K562 (cell line): ENCODE measurements around the gene KIFAP3.
"Not testable (repeated sequence)": the region's sequence is repeated elsewhere in the genome, so short reads cannot be mapped to it uniquely, and the experiment has no call there.

ENCODE experiments used
- EP300 ChIP-seq: IDR thresholded peaks from 2 replicates; pipeline ENCODE4 v1.6.1; 2012; ENCODE audit warnings: low read length, improper control_type of control experiment
- FIP1L1 ChIP-seq: fragments of 200-400 bp; formaldehyde crosslinking; IDR thresholded peaks from 2 replicates; pipeline ENCODE4 v1.6.1; 2018; ENCODE audit warnings: mild to moderate bottlenecking, low read depth, low read length; ENCODE audit not compliant: poor library complexity, severe bottlenecking
- FOSL1 ChIP-seq: fragments of 200-800 bp; sonication (Bioruptor generic); conservative IDR thresholded peaks from 2 replicates; pipeline ENCODE4 v1.6.1; 2016; ENCODE audit warnings: missing genetic modification characterization, missing compliant biosample characterization
- KLF10 ChIP-seq: fragments of 250-450 bp; sonication (Bioruptor Pico); IDR thresholded peaks from 2 replicates; pipeline ENCODE4 v1.6.1; 2021; ENCODE audit warnings: matching md5 sums
- LEF1 ChIP-seq: fragments of 450-650 bp; IDR thresholded peaks from 2 replicates; pipeline ENCODE4 v1.6.1; 2016; ENCODE audit warnings: mild to moderate bottlenecking
- PML ChIP-seq: IDR thresholded peaks from 2 replicates; pipeline ENCODE4 v1.6.1; 2012; ENCODE audit warnings: low read length, inconsistent platforms
- POLR2B ChIP-seq: fragments of 450-650 bp; IDR thresholded peaks from 2 replicates; pipeline ENCODE4 v1.6.1; 2018; ENCODE audit warnings: low read depth; ENCODE audit not compliant: partially characterized antibody
- SMARCE1 ChIP-seq: fragments of 450-650 bp; IDR thresholded peaks from 2 replicates; pipeline ENCODE4 v1.7.1; 2016; ENCODE audit warnings: mild to moderate bottlenecking
- ZNF24 ChIP-seq: fragments of 450-650 bp; IDR thresholded peaks from 2 replicates; pipeline ENCODE4 v1.6.1; 2016
- ZNF431 ChIP-seq: sonication (generic); formaldehyde crosslinking; IDR thresholded peaks from 2 replicates; pipeline ENCODE4 v1.8.0; 2022; ENCODE audit warnings: mild to moderate bottlenecking, missing genetic modification reagents
- TF ChIP-seq, protein P1 (sequence below), 2 experiments: fragments of 450-650 bp; formaldehyde crosslinking in 1 of 2; IDR thresholded peaks; 2 replicates each; pipeline versions ENCODE4 v1.4.0 to v1.6.1; 2014 to 2020; ENCODE audit warnings: mild to moderate bottlenecking in 2 of 2, borderline replicate concordance in 1 of 2, low read depth in 1 of 2
- TF ChIP-seq, protein P2 (sequence below): fragments of 250-450 bp; sonication (Bioruptor Pico); IDR thresholded peaks from 2 replicates; pipeline ENCODE4 v1.4.0; 2020; ENCODE audit warnings: mild to moderate bottlenecking, moderate library complexity

DNA sequence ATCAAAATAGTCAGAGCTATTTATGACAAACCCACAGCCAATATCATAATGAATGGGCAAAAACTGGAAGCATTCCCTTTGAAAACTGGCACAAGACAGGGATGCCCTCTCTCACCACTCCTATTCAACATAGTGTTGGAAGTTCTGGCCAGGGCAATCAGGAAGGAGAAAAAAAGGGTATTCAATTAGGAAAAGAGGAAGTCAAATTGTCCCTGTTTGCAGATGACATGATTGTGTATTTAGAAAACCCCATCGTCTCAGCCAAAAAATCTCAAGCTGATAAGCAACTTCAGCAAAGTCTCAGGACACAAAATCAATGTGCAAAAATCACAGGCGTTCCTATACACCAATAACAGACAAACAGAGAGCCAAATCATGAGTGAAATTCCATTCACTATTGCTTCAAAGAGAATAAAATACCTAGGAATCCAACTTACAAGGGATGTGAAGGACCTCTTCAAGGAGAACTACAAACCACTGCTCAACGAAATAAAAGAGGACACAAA is 14.4 kb downstream of the KIFAP3 start:
- TF ChIP-seq KLF10 (CRISPR knock-in tag); SMARCE1; ZNF24; FOSL1 (tag); LEF1; PML; FIP1L1; EP300; ZNF431; POLR2B: not testable (repeated sequence)
- TF ChIP-seq, protein P1, sequence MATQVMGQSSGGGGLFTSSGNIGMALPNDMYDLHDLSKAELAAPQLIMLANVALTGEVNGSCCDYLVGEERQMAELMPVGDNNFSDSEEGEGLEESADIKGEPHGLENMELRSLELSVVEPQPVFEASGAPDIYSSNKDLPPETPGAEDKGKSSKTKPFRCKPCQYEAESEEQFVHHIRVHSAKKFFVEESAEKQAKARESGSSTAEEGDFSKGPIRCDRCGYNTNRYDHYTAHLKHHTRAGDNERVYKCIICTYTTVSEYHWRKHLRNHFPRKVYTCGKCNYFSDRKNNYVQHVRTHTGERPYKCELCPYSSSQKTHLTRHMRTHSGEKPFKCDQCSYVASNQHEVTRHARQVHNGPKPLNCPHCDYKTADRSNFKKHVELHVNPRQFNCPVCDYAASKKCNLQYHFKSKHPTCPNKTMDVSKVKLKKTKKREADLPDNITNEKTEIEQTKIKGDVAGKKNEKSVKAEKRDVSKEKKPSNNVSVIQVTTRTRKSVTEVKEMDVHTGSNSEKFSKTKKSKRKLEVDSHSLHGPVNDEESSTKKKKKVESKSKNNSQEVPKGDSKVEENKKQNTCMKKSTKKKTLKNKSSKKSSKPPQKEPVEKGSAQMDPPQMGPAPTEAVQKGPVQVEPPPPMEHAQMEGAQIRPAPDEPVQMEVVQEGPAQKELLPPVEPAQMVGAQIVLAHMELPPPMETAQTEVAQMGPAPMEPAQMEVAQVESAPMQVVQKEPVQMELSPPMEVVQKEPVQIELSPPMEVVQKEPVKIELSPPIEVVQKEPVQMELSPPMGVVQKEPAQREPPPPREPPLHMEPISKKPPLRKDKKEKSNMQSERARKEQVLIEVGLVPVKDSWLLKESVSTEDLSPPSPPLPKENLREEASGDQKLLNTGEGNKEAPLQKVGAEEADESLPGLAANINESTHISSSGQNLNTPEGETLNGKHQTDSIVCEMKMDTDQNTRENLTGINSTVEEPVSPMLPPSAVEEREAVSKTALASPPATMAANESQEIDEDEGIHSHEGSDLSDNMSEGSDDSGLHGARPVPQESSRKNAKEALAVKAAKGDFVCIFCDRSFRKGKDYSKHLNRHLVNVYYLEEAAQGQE (IDR thresholded peaks at IDR 0.05; ENCODE audit: borderline replicate concordance) = not testable (repeated sequence)
- TF ChIP-seq, protein P1 (CRISPR knock-in tag; IDR thresholded peaks at IDR 0.05; ENCODE audit: low read depth) = not testable (repeated sequence)
- TF ChIP-seq, protein P2, sequence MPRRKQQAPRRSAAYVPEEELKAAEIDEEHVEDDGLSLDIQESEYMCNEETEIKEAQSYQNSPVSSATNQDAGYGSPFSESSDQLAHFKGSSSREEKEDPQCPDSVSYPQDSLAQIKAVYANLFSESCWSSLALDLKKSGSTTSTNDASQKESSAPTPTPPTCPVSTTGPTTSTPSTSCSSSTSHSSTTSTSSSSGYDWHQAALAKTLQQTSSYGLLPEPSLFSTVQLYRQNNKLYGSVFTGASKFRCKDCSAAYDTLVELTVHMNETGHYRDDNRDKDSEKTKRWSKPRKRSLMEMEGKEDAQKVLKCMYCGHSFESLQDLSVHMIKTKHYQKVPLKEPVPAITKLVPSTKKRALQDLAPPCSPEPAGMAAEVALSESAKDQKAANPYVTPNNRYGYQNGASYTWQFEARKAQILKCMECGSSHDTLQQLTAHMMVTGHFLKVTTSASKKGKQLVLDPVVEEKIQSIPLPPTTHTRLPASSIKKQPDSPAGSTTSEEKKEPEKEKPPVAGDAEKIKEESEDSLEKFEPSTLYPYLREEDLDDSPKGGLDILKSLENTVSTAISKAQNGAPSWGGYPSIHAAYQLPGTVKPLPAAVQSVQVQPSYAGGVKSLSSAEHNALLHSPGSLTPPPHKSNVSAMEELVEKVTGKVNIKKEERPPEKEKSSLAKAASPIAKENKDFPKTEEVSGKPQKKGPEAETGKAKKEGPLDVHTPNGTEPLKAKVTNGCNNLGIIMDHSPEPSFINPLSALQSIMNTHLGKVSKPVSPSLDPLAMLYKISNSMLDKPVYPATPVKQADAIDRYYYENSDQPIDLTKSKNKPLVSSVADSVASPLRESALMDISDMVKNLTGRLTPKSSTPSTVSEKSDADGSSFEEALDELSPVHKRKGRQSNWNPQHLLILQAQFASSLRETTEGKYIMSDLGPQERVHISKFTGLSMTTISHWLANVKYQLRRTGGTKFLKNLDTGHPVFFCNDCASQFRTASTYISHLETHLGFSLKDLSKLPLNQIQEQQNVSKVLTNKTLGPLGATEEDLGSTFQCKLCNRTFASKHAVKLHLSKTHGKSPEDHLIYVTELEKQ (CRISPR knock-in tag) = not testable (repeated sequence)
